GM10266 (cell line): ENCODE data around the gene PODN.

Experiments
- DNase-seq: peaks from one replicate; pipeline ENCODE4 v3.0.0; 2012; ENCODE audit errors: extremely low spot score
- CTCF ChIP-seq: IDR thresholded peaks from 2 replicates; pipeline ENCODE4 v1.5.1; 2012; ENCODE audit warnings: mild to moderate bottlenecking, low read depth; ENCODE audit not compliant: control insufficient read depth, insufficient read depth; ENCODE audit errors: missing control alignments

Gene PODN

GRCh38 chr1:53122201-53122885, 60.3 kb downstream of the PODN start:
- DNase-seq: no peak
- TF ChIP-seq CTCF: no peak

DNA sequence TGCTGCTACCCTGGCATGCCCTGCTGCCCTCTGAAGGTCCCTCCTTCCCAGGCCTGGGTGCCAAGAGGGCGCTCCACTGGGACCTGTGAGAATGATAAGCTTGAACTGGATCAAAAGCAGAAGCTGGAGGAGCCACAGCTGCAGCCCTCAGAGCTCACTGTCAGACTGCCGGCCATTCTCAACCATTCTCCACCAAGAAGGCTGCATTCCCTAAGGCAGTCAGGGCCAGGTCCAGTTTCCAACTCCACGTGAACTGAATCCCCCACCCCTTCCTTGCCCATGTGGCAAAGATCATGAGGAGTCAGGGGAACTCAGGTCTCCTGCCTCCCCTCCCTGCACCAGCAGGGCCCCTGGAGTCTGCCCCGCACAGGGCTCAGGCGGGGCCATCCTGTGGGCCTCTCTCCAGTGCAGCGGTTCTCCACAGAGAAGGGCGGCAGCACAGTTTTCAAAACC, 61.0 kb downstream of the PODN start:
- no peak for TF ChIP-seq CTCF
- no peak for DNase-seq

DNA sequence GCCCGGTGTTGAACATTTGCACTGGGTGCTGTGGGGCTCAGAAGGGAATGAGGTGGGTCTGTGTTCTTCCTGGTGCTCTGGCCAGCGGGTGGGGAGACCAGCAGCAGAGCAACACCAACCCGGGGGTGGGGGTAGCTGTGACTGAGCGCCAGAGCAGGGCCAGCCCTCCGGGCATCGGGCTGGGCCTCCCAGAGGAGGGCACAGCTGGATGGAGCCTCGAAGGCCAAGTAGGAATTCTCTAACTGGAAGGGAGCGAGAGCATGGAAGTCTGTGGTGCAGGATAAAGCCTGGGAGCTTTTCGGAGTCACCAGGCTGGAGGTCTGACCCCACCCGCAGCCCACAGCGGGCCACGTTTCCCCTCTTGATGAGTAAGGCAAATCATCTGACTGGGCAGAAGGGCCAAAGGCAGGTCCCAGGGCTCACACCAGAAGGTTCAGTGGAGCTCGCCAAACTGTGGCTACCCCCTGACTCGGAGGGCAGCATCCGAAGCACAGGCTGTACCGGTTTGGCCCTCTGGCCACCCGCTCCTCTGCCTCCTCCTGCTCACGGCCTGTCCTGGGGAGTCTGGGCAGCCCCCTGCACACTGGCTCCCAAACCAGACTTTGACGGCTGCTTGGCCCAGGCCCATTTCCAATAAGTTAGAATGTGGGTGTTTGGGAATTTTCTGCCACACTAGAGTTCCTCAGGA, 61.6 kb downstream of the PODN start:
- TF ChIP-seq CTCF: no peak
- DNase-seq: no peak

DNA sequence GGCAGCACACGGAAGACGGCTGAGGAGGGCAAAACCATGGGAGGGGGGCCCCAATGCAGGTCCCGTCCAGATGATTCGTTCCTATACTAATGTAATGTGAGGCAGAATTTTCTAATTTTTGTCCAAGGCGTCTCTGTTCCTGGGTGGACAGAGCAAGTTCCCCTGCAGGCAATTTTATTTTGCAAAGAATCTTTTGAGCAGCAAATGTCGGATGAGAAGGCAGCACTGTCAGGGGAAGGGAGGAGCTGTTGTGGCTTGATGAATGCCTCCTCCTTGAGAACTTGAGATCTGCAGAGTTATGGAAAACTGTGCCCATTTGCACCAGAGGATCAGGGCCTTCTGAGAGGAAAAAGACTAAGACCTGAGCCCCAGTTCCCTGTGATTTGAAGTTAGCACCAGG, 63.1 kb downstream of the PODN start:
- DNase-seq: no peak
- TF ChIP-seq CTCF: no peak

DNA sequence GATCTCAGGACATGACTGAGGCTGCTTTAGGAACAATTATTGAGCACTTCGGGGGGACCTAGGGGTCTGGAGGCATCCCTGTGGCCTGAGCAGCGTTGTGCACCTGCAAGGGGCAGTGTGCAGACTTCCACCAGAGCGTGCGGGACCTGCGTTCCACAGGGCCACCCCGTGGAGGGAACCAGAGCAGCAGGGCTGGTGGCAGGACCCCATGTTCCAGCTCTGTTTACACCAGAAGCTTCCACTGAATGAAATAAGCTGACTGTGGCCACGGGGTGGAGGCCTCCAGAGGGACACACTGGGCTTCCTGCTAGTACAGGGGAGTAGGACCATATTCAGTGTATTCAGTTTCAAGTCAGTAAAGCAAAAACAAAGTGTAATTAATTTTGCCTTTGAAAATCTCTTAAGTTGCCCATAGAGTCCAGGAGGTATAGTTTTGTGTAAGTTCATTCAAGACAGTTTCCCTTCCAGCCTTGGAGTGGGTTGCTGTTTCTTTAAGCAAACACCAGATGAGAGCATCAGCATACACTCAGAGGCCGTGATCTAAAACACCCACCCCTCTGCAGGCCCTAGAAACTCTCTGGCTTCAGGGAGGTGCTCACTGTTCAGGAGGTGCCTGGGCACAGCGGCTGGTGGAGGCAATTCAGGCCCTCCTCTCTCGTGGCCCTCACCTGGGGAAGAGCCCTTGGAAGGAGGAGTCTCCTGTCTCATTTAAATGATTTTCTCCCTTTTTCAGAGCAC, 63.8 kb downstream of the PODN start:
- no peak for TF ChIP-seq CTCF
- no peak for DNase-seq

- no peak for DNase-seq
- TF ChIP-seq CTCF: no peak
Observed at GRCh38 chr1:53126495-53126894, 64.5 kb downstream of the PODN start.
